ENCODE results near the gene TRPC4AP. TPM values are rescaled to one million over a fixed set of nuclear protein-coding genes. Genes with fewer than 3 reads are reported as not detected.

The TRPC4AP gene
- total and polyA plus RNA-seq, 7 donors: 24.0 to 61.8 (median 45.3) TPM

DNA sequence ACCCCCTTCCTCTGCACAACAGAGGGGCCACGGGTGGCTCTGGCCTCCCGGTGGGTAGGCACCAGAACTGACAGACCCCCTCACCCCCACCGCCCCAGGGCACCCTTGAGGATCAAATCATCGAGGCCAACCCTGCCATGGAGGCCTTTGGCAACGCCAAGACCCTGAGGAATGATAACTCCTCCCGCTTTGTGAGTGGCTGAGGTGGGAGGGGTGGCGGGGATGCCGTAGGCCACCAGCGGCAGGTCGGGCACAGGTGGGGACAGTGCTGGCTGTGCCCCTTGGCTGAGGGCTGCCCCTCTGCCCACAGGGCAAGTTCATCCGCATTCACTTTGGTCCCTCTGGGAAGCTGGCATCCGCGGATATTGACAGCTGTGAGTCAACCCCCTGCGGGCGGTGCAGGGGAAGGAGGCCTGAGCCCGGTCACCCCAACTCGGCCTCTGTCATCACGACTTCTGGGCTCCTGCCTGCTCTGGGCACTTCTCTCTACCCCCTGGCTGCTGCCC is 107.8 kb downstream of the TRPC4AP start:
- peaks cover 14 to 50% (median 35%) of the 10 kb centered on the region in 3 donors for H3K27me3 ChIP-seq

DNA sequence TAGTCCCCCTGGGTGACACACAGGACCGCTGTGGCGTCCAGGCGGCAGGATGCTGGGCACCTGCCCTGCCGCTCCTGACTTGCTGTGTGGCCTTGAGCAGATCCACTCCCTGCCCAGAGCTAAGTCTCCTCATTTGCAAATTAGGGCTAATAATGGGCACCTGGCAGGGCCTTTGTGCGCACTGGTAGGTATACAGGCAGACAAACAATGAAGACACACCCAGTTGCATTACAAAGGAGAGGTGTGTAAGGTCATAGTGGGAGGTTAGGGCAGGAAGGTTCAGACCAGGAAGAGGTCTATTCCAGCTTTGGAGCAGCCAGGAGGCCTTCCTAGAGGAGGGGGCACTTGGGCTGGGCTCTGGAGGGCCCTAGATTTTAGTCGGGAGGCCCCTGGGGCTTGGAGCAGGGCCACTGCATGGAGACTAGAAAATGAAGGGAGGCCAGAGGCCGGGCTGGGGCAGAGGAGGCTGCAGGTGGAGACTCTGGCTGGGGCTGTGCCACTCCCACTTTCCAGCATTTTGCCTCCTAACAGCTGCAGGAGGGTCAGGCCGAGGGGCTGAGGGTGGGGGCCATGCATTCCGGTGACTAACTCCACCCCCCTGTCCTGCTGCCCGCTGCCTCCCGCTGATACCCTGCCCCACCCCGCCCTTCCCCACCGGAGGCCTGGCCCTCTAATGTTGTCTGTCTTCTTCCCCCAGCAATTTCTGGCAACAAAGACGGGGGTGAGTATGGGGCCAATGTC is 108.4 kb downstream of the TRPC4AP start:
- H3K36me3 ChIP-seq: no peaks in the 10 kb centered on the region
- no peak overlapping the region for H3K27ac ChIP-seq
- 13 to 31% methylated on average over 14 of the region's 14 CpGs for whole genome bisulfite sequencing, 2 donors
- intact Hi-C loops (cut with DNase I): no loop called here
- peaks cover 14 to 56% (median 42%) of the 10 kb centered on the region in 3 donors for H3K27me3 ChIP-seq
- no peak overlapping the region for H3K4me3 ChIP-seq
- TF ChIP-seq EP300 (IDR thresholded peaks at IDR 0.05): no peak
- no peak for TF ChIP-seq POLR2AphosphoS5 (IDR thresholded peaks at IDR 0.05)
- TF ChIP-seq, protein P1, sequence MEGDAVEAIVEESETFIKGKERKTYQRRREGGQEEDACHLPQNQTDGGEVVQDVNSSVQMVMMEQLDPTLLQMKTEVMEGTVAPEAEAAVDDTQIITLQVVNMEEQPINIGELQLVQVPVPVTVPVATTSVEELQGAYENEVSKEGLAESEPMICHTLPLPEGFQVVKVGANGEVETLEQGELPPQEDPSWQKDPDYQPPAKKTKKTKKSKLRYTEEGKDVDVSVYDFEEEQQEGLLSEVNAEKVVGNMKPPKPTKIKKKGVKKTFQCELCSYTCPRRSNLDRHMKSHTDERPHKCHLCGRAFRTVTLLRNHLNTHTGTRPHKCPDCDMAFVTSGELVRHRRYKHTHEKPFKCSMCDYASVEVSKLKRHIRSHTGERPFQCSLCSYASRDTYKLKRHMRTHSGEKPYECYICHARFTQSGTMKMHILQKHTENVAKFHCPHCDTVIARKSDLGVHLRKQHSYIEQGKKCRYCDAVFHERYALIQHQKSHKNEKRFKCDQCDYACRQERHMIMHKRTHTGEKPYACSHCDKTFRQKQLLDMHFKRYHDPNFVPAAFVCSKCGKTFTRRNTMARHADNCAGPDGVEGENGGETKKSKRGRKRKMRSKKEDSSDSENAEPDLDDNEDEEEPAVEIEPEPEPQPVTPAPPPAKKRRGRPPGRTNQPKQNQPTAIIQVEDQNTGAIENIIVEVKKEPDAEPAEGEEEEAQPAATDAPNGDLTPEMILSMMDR (IDR thresholded peaks at IDR 0.05): no peak
- TF ChIP-seq POLR2A (IDR thresholded peaks at IDR 0.05): no peak
- no peaks in the 10 kb centered on the region for H3K9me3 ChIP-seq
- H3K4me1 ChIP-seq: peaks cover 0 to 4% (median 0%) of the 10 kb centered on the region in 4 donors
- no peak for DNase-seq

More for the DNA sequence above, 107.8 kb downstream of the TRPC4AP start:
- H3K4me3 ChIP-seq: no peak overlapping the region
- no peak overlapping the region for H3K27ac ChIP-seq
- no peaks in the 10 kb centered on the region for H3K9me3 ChIP-seq
- 81 to 84% methylated on average over 18 of the region's 18 CpGs for WGBS, 2 donors
- intact Hi-C loops (cut with DNase I): no loop called here
- peaks cover 0 to 4% (median 0%) of the 10 kb centered on the region in 4 donors for H3K4me1 ChIP-seq
- TF ChIP-seq POLR2A (IDR thresholded peaks at IDR 0.05) (no peak), EP300 (IDR thresholded peaks at IDR 0.05) (no peak), POLR2AphosphoS5 (IDR thresholded peaks at IDR 0.05) (no peak)
- TF ChIP-seq, protein P1 (IDR thresholded peaks at IDR 0.05): no peak
- no peak for DNase-seq
- no peaks in the 10 kb centered on the region for H3K36me3 ChIP-seq

DNA sequence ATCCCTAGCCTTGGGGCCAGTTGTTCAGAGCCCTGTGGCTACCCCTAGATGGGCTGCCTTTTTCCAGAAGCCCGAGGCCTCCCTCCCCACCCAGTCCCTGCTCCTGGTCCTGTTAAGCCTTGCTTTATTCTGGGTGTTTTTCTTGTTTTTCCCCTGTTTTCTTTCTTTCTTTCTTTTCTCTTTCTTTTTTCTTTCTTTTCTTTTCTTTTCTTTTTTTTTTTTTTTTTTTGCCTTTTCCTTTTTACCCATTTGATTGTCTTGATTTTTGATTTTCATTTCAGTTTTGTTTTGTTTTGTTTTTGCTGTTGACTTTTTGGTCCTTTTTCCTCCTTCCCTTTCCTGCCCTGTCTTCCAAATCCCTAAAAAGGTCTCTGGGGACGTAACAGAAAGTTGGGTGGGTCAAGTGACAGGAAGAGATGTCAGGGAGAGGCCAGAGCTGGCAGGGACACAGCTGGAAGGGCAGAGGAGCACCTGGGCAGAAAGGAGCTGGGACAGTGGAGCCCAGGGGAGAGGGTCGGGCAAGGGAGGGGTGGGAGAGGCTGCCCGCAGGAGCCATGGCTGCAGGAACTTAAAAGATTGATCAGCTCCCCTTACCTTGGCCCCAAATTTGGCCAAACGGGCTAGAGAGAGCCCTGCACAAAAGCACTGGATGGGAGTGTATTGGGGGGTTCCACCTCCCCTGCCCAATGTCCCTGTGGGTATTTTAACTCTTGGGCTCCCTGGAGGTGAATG is 109.4 kb downstream of the TRPC4AP start:
- TF ChIP-seq EP300 (IDR thresholded peaks at IDR 0.05) (no peak), POLR2A (IDR thresholded peaks at IDR 0.05) (no peak), POLR2AphosphoS5 (IDR thresholded peaks at IDR 0.05) (no peak)
- TF ChIP-seq, protein P1 (IDR thresholded peaks at IDR 0.05): no peak
- Histone ChIP-seq H3K4me3 (no peak overlapping the region), H3K9me3 (no peaks in the 10 kb centered on the region), H3K36me3 (no peaks in the 10 kb centered on the region), H3K27ac (no peak overlapping the region), H3K4me1 (peaks cover 0 to 4% (median 0%) of the 10 kb centered on the region in 4 donors), H3K27me3 (peaks cover 14 to 64% (median 43%) of the 10 kb centered on the region in 3 donors)
- DNase-seq: no peak
- intact Hi-C loops (cut with DNase I): no loop called here
- 41 to 47% methylated on average over 5 of the region's 5 CpGs for WGBS, 2 donors

DNA sequence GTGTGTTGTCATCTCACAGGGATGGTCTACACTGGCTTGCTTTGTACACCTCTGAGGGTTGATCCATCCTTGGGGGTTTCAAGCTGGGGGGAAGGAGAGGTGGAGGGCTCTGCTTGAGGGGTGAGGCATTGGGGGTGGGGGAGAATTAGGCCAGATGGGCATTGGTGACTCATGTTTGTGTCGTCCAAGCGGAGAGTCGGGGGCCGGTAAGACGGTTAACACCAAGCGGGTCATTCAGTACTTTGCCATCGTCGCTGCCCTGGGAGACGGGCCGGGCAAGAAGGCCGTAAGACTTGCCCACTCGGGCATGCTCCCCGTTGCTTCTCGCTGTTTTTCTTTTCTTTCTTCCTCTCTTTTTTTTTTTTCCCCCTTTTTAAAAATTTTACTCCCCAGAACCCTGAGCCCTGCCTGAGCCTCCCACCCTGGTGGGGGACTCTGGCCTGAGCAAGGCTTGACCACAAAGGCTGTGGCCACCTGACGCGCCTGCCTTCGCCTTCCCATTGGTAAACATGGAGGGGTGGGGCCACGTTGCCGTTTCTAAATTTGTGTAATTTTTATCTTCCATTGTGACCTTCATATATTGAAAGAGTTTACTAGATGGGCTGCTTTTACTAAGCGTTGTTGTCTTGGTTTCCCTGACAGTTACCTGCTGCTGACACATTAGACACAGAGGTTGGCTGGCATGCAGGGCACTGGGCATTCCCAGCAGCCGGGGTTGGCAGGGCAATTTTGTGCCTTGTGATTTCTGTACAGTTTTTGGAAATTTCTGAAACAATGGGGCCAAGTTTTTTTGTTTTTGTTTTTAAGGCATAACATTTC is 110.1 kb downstream of the TRPC4AP start:
- WGBS, 2 donors: 79 to 89% methylated on average over 21 of the region's 21 CpGs
- no peak for TF ChIP-seq POLR2A (IDR thresholded peaks at IDR 0.05)
- TF ChIP-seq POLR2AphosphoS5 (IDR thresholded peaks at IDR 0.05): no peak
- no peak for TF ChIP-seq EP300 (IDR thresholded peaks at IDR 0.05)
- TF ChIP-seq, protein P1 (IDR thresholded peaks at IDR 0.05): no peak
- intact Hi-C loops (cut with DNase I): no loop called here
- Histone ChIP-seq H3K27me3 (peaks cover 14 to 69% (median 43%) of the 10 kb centered on the region in 3 donors), H3K9me3 (no peaks in the 10 kb centered on the region), H3K27ac (no peak overlapping the region), H3K36me3 (no peaks in the 10 kb centered on the region), H3K4me1 (peaks cover 0 to 4% (median 0%) of the 10 kb centered on the region in 4 donors), H3K4me3 (no peak overlapping the region)
- no peak for DNase-seq
